Mesenchymal stem cell (in vitro differentiated cells and primary cell): ENCODE measurements around the gene CFAP299.

Experiments
- DNase-seq: peaks from one replicate; pipeline ENCODE4 v3.0.0-alpha.2; 2013
- H2AFZ ChIP-seq: one replicate; pipeline ENCODE4 v1.6.1; 2013; ENCODE audit warnings: low read depth, mild to moderate bottlenecking, control low read depth, inconsistent platforms, low read length, moderate library complexity
- H2AK5ac ChIP-seq: 2 replicates; pipeline ENCODE4 v1.6.1; 2013; ENCODE audit warnings: low read length, moderate library complexity, mild to moderate bottlenecking, inconsistent platforms; ENCODE audit not compliant: severe bottlenecking
- H2BK120ac ChIP-seq: one replicate; pipeline ENCODE4 v1.6.1; 2013; ENCODE audit warnings: low read depth, mild to moderate bottlenecking, inconsistent platforms, low read length, moderate library complexity
- H2BK12ac ChIP-seq, 2 experiments: one replicate each; pipeline ENCODE4 v1.6.1; 2013; ENCODE audit warnings: inconsistent platforms in 2 of 2, low read length in 2 of 2, mild to moderate bottlenecking in 2 of 2, moderate library complexity in 2 of 2, control low read depth in 1 of 2
- H2BK15ac ChIP-seq: one replicate; pipeline ENCODE4 v1.6.1; 2013; ENCODE audit warnings: mild to moderate bottlenecking, low read depth, inconsistent platforms; ENCODE audit not compliant: poor library complexity, severe bottlenecking
- H2BK5ac ChIP-seq: 2 replicates; pipeline ENCODE4 v1.6.1; 2013; ENCODE audit warnings: low read depth, mild to moderate bottlenecking, low read length, control low read depth, inconsistent platforms; ENCODE audit not compliant: poor library complexity, severe bottlenecking
- H3K14ac ChIP-seq, 2 experiments: one replicate each; pipeline ENCODE4 v1.6.1; 2013; ENCODE audit warnings: inconsistent platforms in 2 of 2, low read length in 2 of 2, control low read depth in 1 of 2, mild to moderate bottlenecking in 1 of 2, moderate library complexity in 1 of 2
- H3K18ac ChIP-seq, 2 experiments: one replicate each; pipeline ENCODE4 v1.6.1; 2013; ENCODE audit warnings: inconsistent platforms in 2 of 2, low read length in 2 of 2, control low read depth in 1 of 2, low read depth in 1 of 2, mild to moderate bottlenecking in 1 of 2
- H3K23ac ChIP-seq, 2 experiments: one replicate each; pipeline ENCODE4 v1.6.1; 2013; ENCODE audit warnings: inconsistent platforms in 2 of 2, low read length in 2 of 2, mild to moderate bottlenecking in 2 of 2, moderate library complexity in 2 of 2, control low read depth in 1 of 2
- H3K27ac ChIP-seq: 2 replicates; pipeline ENCODE4 v1.5.1; 2013; ENCODE audit warnings: mild to moderate bottlenecking, moderate library complexity, low read length, control low read depth, inconsistent platforms; ENCODE audit not compliant: poor library complexity, severe bottlenecking
- H3K27me3 ChIP-seq, 2 experiments: 2 replicates each; pipeline versions ENCODE4 v1.6.1 to v1.7.0; 2013; ENCODE audit warnings: low read length in 2 of 2, mild to moderate bottlenecking in 2 of 2, moderate library complexity in 2 of 2, control low read depth in 1 of 2, inconsistent platforms in 1 of 2; ENCODE audit not compliant: control insufficient read depth in 1 of 2, insufficient read depth in 1 of 2
- H3K36me3 ChIP-seq, 2 experiments: 2 replicates each; pipeline versions ENCODE4 v1.6.1 to v1.7.0; 2013; ENCODE audit warnings: low read length in 2 of 2, control low read depth in 1 of 2, inconsistent platforms in 1 of 2, low read depth in 1 of 2, mild to moderate bottlenecking in 1 of 2; ENCODE audit not compliant: insufficient read depth in 2 of 2, control insufficient read depth in 1 of 2
- H3K4ac ChIP-seq, 2 experiments: one replicate each; pipeline ENCODE4 v1.6.1; 2013; ENCODE audit warnings: inconsistent platforms in 2 of 2, low read length in 2 of 2, mild to moderate bottlenecking in 2 of 2, moderate library complexity in 2 of 2, control low read depth in 1 of 2, low read depth in 1 of 2
- H3K4me1 ChIP-seq: 2 replicates; pipeline ENCODE4 v1.6.1; 2013; ENCODE audit warnings: low read depth, low read length, control low read depth; ENCODE audit not compliant: control insufficient read depth, insufficient read depth
- H3K4me2 ChIP-seq: 2 replicates; pipeline ENCODE4 v1.6.1; 2013; ENCODE audit warnings: low read length, mild to moderate bottlenecking, inconsistent platforms; ENCODE audit not compliant: poor library complexity, severe bottlenecking
- H3K4me3 ChIP-seq, 2 experiments: 2 replicates each; pipeline versions ENCODE4 v1.5.1 to v1.7.0; 2013; ENCODE audit warnings: low read length in 2 of 2, mild to moderate bottlenecking in 2 of 2, control low read depth in 1 of 2, low read depth in 1 of 2; ENCODE audit not compliant: insufficient read depth in 1 of 2
- H3K79me1 ChIP-seq: replicated peaks from 2 replicates; pipeline ENCODE4 v1.6.1; 2013; ENCODE audit warnings: mild to moderate bottlenecking, control low read depth, low read length, inconsistent platforms; ENCODE audit not compliant: poor library complexity, severe bottlenecking
- H3K9ac ChIP-seq: 2 replicates; pipeline ENCODE4 v1.7.0; 2013; ENCODE audit warnings: mild to moderate bottlenecking, low read length, moderate library complexity
- H3K9me3 ChIP-seq: 2 replicates; pipeline ENCODE4 v1.7.0; 2013; ENCODE audit warnings: mild to moderate bottlenecking, low read length; ENCODE audit not compliant: control insufficient read depth
- H4K8ac ChIP-seq: one replicate; pipeline ENCODE4 v1.6.1; 2013; ENCODE audit warnings: inconsistent platforms, mild to moderate bottlenecking, low read length, moderate library complexity
- H4K91ac ChIP-seq: one replicate; pipeline ENCODE4 v1.6.1; 2013; ENCODE audit warnings: mild to moderate bottlenecking, low read length, inconsistent platforms
- WGBS: methylation state at CpG from one replicate; pipeline ENCODE4 v1.1.7; 2013; ENCODE audit warnings: mixed read lengths; 5-methylcytosine and 5-hydroxymethylcytosine counted together

CFAP299 gene

DNA sequence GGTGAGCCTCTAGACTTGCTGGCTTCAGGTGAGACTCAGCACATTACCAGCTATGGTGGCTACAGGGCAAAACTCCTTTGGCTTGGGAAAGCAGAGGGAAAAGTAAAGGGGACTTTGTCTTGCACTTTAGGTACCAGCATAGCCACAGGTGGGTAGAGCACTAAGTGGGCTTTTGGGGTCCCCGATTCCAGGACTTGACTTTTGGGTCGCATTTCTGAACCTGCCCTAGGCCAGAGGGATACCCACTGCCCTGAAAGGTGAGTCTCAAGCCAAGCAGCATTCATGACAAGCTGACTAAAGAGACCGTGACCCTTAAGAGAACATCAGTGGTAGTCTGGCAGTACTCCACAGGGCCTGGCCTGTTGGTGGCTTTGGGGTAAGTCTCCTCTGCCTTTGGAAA lies 224.8 kb downstream of the CFAP299 start:
- DNase-seq: no peak
- Histone ChIP-seq H2BK15ac (no peak overlapping the region), H3K18ac (no peak overlapping the region), H3K4me2 (no peak overlapping the region), H3K4ac (no peak overlapping the region), H3K79me1 (no peaks in the 10 kb centered on the region), H3K23ac (no peak overlapping the region), H2BK5ac (no peak overlapping the region), H2AFZ (no peak overlapping the region), H4K8ac (no peak overlapping the region), H3K27ac (no peak overlapping the region), H3K9me3 (peaks cover 10% of the 10 kb centered on the region), H3K36me3 (no peaks in the 10 kb centered on the region), H2BK120ac (no peak overlapping the region), H4K91ac (no peak overlapping the region), H3K27me3 (no peaks in the 10 kb centered on the region), H2AK5ac (no peak overlapping the region), H3K9ac (no peak overlapping the region), H3K4me1 (no peaks in the 10 kb centered on the region), H3K14ac (no peak overlapping the region), H3K4me3 (no peak overlapping the region), H2BK12ac (no peak overlapping the region)
- WGBS: 73% methylated on average over 3 of the region's 3 CpGs

- peaks cover 2% of the 10 kb centered on the region for H3K9me3 ChIP-seq
- no peak overlapping the region for H2AK5ac ChIP-seq
- WGBS: 87% methylated on average over 3 of the region's 5 CpGs
- no peak overlapping the region for H2AFZ ChIP-seq
- no peak for DNase-seq
- no peak overlapping the region for H3K23ac ChIP-seq
- H2BK15ac ChIP-seq: no peak overlapping the region
- H3K4me2 ChIP-seq: no peak overlapping the region
- no peak overlapping the region for H4K8ac ChIP-seq
- H3K4me1 ChIP-seq: no peaks in the 10 kb centered on the region
- no peak overlapping the region for H3K14ac ChIP-seq
- H2BK12ac ChIP-seq: no peak overlapping the region
- no peak overlapping the region for H3K4ac ChIP-seq
- no peak overlapping the region for H4K91ac ChIP-seq
- H3K36me3 ChIP-seq: no peaks in the 10 kb centered on the region
- no peak overlapping the region for H3K18ac ChIP-seq
- no peak overlapping the region for H3K27ac ChIP-seq
- peak overlapping the region in 1 of 2 experiments; percentile 70 for H3K4me3 ChIP-seq
- H2BK5ac ChIP-seq: no peak overlapping the region
- H3K79me1 ChIP-seq: no peaks in the 10 kb centered on the region
- H3K9ac ChIP-seq: peak overlapping the region; percentile 69
- H3K27me3 ChIP-seq: no peaks in the 10 kb centered on the region
- H2BK120ac ChIP-seq: no peak overlapping the region
Measured at GRCh38 chr4:80566203-80566872, 230.8 kb downstream of the CFAP299 start.

DNA sequence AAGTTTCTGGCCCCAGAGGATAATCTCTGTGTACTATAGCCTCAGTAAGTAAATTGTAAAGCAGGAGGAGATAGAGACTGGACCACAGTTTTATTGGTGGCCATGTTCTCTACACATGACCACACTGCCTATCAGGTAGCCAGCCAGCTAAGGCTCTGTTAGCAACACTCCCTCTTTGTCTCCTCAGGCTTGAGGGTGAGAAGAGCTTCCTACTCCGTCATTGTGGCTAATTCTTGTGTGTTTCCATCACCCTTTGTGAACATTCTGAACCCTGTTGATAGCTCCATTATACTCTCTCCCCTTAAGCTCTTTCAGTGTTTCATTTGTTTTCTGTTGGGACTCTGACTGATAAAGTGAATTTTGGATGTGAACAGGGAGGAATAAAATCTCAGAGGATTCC lies 233.4 kb downstream of the CFAP299 start:
- H3K4ac ChIP-seq: no peak overlapping the region
- H3K23ac ChIP-seq: no peak overlapping the region
- H3K18ac ChIP-seq: no peak overlapping the region
- no peak overlapping the region for H3K9ac ChIP-seq
- WGBS: no CpG with 5 or more reads among the region's 1 CpG
- no peak overlapping the region for H2BK12ac ChIP-seq
- no peak overlapping the region for H3K14ac ChIP-seq
- H3K27ac ChIP-seq: no peak overlapping the region
- no peaks in the 10 kb centered on the region for H3K27me3 ChIP-seq
- H3K4me3 ChIP-seq: no peak overlapping the region
- no peak overlapping the region for H2AK5ac ChIP-seq
- H2BK120ac ChIP-seq: no peak overlapping the region
- H3K79me1 ChIP-seq: no peaks in the 10 kb centered on the region
- H3K4me2 ChIP-seq: no peak overlapping the region
- H2AFZ ChIP-seq: no peak overlapping the region
- peaks cover 9% of the 10 kb centered on the region for H3K9me3 ChIP-seq
- H2BK5ac ChIP-seq: no peak overlapping the region
- no peak overlapping the region for H2BK15ac ChIP-seq
- no peak overlapping the region for H4K91ac ChIP-seq
- H4K8ac ChIP-seq: no peak overlapping the region
- DNase-seq: no peak
- no peaks in the 10 kb centered on the region for H3K36me3 ChIP-seq
- H3K4me1 ChIP-seq: no peaks in the 10 kb centered on the region

- Histone ChIP-seq H3K23ac (no peak overlapping the region), H3K36me3 (no peaks in the 10 kb centered on the region), H2AFZ (no peak overlapping the region), H4K8ac (no peak overlapping the region), H3K4me1 (no peaks in the 10 kb centered on the region), H2BK12ac (no peak overlapping the region), H4K91ac (no peak overlapping the region), H2BK120ac (no peak overlapping the region), H3K9ac (no peak overlapping the region), H3K27me3 (no peaks in the 10 kb centered on the region), H3K9me3 (peaks cover 9% of the 10 kb centered on the region), H3K14ac (no peak overlapping the region), H3K79me1 (no peaks in the 10 kb centered on the region), H3K18ac (no peak overlapping the region), H2BK5ac (no peak overlapping the region), H3K4ac (no peak overlapping the region), H2AK5ac (no peak overlapping the region), H3K4me3 (no peak overlapping the region), H3K27ac (no peak overlapping the region), H3K4me2 (no peak overlapping the region), H2BK15ac (no peak overlapping the region)
- no peak for DNase-seq
- WGBS: no CpG with 5 or more reads among the region's 1 CpG
Measured at GRCh38 chr4:80576796-80577195, 241.3 kb downstream of the CFAP299 start.
